GM12874 (cell line): Measurements from ENCODE around the gene CTSE.

Experiments used
- TF ChIP-seq, protein P1 (sequence below): IDR thresholded peaks from 2 replicates; pipeline ENCODE4 v1.5.1; 2011; ENCODE audit warnings: low read depth, mild to moderate bottlenecking, control low read depth, low read length, moderate library complexity; ENCODE audit not compliant: insufficient read depth

The CTSE gene

DNA sequence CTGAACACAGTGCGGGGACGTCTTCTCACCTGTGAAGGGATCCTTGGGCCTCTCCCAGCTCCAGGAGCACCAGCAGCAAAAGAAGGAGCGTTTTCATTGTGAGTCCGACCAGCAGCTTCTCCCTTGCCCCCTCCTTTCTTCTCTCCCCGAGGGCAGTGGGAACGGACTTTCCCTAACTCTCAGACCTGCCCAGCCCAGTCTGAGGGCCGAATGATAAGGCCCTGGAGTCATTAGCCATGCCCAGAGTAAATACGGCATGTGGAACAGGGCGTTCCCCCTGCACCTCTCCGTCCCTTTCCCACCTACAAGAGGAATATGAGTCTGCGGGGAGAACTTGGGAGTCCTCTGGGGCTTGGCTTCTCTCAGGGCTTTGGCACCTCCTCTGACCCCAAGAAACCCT is at the start of gene CTSE:
TSS of gene CTSE (minus strand) at position 201 of the 400 bp plus-strand sequence. CDS start at position 97, 104 bp downstream.
- TF ChIP-seq, protein P1, sequence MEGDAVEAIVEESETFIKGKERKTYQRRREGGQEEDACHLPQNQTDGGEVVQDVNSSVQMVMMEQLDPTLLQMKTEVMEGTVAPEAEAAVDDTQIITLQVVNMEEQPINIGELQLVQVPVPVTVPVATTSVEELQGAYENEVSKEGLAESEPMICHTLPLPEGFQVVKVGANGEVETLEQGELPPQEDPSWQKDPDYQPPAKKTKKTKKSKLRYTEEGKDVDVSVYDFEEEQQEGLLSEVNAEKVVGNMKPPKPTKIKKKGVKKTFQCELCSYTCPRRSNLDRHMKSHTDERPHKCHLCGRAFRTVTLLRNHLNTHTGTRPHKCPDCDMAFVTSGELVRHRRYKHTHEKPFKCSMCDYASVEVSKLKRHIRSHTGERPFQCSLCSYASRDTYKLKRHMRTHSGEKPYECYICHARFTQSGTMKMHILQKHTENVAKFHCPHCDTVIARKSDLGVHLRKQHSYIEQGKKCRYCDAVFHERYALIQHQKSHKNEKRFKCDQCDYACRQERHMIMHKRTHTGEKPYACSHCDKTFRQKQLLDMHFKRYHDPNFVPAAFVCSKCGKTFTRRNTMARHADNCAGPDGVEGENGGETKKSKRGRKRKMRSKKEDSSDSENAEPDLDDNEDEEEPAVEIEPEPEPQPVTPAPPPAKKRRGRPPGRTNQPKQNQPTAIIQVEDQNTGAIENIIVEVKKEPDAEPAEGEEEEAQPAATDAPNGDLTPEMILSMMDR: no peak

DNA sequence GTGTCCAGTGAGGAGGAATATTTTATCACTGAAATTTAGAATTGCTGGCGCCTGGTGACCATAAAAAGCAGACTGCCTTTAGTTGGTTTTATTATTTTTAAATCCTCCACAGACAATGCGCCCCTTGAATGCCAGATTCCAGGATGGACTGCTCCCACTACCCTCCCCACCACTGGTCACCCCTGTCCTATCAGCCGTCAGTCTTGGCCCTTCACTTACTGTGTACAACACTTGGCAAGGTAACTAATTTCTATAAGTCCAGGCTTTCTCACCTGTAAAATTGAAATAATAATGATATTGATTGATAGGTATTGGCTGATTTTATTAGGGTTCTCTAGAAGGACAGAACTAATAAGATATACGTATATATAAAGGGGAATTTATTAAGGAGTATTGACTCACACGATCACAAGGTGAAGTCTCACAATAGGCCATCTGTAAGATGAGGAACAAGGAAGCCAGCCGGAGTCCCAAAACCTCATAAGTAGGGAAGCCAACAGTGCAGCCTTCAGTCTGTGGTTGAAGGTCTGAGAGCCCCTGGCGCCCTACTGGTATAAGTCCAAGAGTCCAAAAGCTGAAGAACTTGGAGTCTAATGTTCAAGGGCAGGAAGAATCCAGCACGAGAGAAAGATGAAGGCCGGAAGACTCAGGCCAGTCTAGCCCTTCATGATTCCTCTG is 47.1 kb upstream of the CTSE start:
- TF ChIP-seq, protein P1: no peak

DNA sequence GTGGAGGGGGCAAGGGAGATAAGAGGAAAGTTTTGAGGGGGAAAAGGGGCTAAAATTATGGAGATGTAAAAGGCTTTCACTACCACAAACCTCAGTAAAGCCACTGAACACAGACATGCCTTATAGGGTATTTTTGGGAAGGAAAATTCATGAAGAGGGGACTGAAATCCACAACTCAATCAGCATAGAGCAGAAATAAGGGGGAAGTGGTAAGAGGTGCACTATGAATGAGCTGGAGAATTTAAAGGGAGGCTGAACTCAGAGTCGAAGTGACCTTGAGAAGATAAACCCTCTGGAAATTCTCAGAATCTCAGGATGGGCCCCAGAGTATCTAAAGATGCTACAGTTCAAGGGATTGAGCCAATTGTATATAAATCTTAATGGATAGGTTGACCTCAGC is 44.6 kb upstream of the CTSE start:
- TF ChIP-seq, protein P1: no peak

DNA sequence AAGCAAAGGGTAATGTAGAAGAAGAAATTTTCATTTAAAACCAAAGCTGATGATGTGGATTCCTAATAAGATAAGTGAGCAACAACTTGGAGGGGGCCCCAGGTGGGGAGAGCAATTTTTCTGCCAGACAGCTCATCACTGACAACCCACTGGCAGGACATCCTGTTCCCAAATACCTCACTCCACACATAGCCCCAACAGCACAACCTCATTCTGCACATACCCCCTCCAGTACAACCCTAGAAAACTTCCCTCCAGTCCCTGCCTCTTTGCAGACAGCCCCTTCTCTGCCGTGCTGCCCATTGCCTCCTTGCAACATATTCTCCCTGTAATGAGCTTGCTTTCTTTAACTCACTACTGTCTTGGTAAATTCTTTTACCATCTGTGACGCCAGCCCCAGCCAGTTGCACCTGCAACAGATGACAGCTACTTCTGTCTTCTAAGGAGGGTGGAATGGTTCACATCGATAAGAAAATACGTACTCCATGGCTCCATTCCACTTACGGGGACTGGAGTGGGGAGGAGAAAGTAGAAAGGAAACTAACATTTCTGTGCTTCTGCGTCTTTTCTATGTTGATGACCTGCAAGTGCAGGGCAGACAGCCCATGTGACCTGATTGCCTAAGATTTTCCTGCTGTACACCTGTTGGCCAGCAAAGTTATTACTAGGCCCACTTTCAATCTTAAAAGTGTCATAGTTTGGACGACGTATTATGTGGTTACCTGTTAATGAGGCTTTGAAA is 44.0 kb upstream of the CTSE start:
- TF ChIP-seq, protein P1: no peak

DNA sequence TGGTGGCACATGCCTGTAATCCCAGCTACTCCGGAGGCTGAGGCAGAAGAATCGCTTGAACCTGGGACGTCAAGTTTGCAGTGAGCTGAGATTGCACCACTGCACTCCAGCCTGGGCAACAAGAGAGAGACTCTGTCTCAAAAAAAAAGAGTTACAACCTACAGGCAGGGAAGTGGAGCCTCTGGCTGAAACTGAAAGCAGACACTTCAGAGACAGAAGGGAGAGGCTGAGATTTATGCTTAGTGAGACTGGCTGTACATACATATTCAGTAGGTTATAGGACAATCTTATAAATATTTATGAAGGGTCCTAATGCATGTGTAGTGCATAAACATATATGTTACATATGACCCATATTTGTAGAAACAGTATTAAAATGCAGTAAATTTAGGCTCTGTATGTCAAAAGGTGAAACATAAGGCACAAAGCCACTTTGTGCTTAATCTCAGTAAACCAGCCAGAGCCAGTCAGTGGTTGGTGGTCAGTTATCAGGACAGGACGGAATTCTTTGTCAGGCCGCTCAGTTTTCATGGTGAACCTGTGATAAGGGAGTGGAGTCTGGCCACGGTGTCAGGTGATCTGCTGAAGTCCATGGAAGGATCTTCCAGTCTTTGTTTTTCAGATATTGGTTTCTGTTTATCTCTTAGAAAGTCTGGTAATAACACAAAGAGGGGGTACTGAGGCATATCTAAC is 42.9 kb upstream of the CTSE start:
- TF ChIP-seq, protein P1: no peak

DNA sequence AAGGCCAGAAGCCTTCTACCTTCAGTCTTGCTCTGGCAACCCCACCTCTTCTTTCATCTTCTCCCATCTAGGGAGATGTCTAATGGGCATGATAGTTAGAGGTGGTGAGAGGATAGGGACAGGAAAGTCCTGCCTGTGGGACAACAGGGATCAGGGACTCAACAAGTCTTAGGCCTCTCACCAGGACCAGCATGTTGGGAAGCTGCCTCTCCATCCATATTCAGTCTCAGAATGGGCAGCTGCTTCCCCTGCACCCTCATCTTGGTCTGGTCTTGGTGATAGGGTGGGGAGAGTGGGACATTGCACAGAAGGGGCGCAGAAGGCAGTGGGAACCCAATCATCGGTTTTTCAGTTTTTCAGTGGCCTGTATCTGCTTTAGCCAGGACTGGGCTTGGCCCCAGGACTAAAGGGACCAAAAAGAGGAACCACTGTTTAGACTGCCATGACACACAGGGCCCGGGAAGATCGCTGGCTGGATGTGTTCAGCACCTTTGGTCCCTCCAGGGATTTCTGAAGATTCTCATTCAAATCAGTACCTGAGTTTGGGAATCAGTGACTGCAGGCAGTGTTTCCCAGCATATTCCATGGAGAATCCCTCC is 42.0 kb upstream of the CTSE start:
- TF ChIP-seq, protein P1: no peak

DNA sequence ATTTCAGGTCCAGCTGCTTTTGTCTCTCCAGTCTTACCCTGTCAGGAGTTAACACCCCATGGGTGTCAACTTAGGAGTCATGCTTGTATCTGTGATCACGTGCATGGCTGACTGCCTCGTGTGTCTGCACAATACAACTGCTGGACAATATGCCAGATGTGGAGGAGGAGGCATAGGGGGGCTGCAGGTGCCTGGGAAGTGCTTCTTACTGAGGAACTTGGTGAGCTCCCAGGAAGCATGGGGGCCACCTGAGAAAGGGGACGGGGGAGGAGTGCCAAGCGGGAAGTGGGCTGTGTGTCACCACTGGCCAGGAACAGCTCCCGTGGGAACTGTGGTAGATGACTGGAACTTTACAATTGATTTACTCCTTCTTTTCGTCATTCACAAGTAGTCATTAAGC is 38.8 kb upstream of the CTSE start:
- TF ChIP-seq, protein P1: no peak
